Omental fat pad (tissue), 4 donors: ENCODE results near the gene FUBP3. TPM values are rescaled to one million over a fixed set of nuclear protein-coding genes. Genes with fewer than 3 reads are reported as not detected.

Experiments used
- ATAC-seq: fragments of 150-250 bp; one replicate; pipeline ENCODE4 v1.9.1; 2016; ENCODE audit warnings: mild to moderate bottlenecking, moderate library complexity; ENCODE audit not compliant: low FRiP score
- DNase-seq: peaks from one replicate; pipeline ENCODE4 v3.0.0-alpha.2; 2019; ENCODE audit warnings: low spot score
- total RNA-seq, 4 donors: library from RNA; depleted of rRNA; stranded (reverse); fragments of >200 nt; gene quantifications; one replicate each; pipeline ENCODE4 v1.1.0, GENCODE V29; 2016
- TF ChIP-seq, protein P1 (sequence below), 3 donors: fragments of 450-650 bp; IDR thresholded peaks; one replicate each; pipeline ENCODE4 v1.5.1; 2016 to 2017; ENCODE audit warnings: antibody characterized with exemption in 3 of 3, mild to moderate bottlenecking in 3 of 3, moderate library complexity in 2 of 3

FUBP3 gene
- total RNA-seq, 4 donors from 2014 or later = 29.7 to 46.3 (median 37.9) TPM

DNA sequence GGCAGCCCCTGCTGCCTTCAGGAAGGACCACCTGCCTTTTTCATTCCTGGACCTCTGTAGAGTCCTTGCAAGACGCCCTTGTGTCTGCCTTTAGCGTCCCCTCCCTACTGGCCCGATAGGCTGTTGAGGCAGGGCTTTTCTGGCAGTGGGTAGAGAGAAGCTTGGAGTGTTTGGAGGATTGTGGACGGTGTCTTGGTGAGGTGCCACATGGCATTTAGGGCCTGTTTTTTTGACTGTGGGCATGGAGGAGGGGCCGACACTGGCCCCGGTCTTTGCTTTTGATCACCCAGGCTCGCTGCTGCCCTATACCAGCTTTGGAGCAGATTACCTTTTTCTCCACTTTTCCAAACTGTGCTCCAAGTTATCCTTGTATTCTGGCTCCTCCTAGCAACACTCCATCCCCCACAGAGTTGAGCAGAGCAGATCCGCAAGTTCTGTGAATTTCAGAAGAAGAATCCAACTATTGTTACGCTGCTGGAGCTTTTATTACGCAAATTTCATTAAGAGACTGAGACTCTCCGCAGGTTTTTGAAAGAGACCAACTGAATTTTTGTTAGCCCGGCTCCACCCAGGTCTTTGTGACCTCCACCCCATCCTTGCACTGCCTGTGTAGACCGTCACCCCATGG lies 50.2 kb downstream of the FUBP3 start:
- ATAC-seq = no peak
- TF ChIP-seq, protein P1, sequence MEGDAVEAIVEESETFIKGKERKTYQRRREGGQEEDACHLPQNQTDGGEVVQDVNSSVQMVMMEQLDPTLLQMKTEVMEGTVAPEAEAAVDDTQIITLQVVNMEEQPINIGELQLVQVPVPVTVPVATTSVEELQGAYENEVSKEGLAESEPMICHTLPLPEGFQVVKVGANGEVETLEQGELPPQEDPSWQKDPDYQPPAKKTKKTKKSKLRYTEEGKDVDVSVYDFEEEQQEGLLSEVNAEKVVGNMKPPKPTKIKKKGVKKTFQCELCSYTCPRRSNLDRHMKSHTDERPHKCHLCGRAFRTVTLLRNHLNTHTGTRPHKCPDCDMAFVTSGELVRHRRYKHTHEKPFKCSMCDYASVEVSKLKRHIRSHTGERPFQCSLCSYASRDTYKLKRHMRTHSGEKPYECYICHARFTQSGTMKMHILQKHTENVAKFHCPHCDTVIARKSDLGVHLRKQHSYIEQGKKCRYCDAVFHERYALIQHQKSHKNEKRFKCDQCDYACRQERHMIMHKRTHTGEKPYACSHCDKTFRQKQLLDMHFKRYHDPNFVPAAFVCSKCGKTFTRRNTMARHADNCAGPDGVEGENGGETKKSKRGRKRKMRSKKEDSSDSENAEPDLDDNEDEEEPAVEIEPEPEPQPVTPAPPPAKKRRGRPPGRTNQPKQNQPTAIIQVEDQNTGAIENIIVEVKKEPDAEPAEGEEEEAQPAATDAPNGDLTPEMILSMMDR (IDR thresholded peaks at IDR 0.05) = no peak
- DNase-seq = no peak

DNA sequence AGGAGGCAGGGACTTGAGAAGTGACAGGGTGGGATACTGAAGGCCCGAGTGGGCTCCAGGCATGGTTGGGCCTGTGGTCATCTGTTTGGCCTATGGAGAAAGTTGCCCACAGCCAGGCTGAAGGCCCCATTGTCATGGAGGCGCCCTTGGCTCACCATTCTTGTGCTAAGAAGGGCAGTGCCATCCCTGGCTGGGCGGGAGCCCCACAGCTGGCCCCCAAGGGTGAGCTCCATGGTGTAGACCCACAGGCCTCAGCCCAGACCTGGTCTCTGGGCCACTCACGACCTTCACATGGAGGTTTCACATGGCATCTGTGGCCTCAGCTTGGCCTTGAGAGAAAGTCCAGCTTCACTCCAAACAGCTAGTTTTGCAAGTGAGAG lies 50.7 kb downstream of the FUBP3 start:
- TF ChIP-seq, protein P1 (IDR thresholded peaks at IDR 0.05) = no peak
- DNase-seq (no peak), ATAC-seq (no peak)

DNA sequence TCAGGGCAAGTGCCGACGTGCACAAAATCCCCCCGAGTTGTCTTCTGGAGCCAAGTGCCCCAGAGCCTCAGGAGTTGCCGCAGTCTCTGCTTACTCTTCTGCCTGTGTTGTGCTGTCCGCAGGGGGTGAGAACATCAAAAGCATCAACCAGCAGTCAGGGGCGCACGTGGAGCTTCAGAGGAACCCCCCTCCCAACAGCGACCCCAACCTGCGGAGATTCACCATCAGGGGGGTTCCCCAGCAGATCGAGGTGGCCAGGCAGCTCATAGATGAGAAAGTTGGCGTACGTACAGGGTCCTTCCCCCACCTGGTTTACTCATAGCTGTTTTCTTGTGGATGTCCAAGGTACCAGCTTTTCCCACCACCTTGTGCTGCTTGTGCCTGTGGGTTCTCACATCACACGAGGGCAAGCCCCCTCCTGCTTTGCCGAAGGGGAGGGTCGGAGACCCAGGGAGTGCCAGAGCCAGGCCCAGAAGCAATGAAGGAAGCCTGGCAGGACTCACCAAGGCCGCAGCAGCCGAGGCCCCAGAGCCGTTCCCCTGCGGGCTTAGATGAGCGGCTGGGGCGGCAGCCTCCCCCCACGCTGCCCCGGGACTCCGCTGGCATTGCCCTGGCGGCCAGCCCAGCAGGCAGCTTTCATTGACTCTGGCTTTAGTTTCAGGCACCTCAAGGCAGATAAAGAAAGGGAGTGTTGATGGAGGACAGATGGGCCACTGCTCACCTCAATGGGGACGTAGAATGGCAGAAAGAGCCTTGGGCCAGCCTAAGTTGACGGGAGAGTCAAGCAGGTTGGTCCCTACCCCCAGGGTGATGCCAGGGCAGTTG lies 51.3 kb downstream of the FUBP3 start:
- DNase-seq (no peak), ATAC-seq (no peak)
- TF ChIP-seq, protein P1 (IDR thresholded peaks at IDR 0.05) = no peak

DNA sequence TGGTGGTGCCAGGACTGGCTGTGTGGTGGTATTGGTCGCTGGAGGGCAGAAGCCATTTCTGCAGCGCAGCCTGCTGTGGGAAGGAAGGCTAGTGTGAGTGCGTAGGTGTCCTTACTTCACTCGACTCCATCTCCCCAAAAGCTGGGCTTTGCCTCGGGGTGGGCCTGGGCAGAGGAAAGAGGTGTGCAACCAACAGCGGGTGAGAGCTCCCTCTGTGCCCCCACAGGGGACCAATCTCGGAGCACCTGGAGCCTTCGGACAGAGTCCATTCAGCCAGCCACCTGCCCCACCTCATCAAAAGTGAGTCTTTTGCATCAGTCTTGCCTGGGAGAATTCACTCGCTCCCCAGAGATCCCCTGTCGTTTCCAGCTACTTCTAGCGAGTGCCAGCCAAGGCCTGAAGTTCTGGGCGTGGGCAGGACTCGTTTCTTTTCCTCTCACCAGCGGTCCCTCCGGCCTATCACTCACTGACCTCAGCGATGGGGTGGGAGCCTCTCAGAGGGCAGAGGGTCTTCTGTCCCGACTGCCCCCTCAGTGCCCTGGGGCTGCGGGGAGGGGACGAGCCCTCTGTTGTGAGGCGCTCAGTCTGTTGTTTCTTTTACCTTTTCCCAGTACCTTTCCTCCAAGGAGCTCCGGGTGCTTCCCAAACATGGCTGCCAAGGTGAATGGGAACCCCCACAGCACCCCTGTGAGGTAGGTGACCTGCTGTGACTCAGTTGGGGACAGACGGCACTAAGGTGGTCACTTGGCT lies 52.1 kb downstream of the FUBP3 start:
- TF ChIP-seq, protein P1 (IDR thresholded peaks at IDR 0.05) = no peak
- ATAC-seq = no peak
- DNase-seq = no peak

DNA sequence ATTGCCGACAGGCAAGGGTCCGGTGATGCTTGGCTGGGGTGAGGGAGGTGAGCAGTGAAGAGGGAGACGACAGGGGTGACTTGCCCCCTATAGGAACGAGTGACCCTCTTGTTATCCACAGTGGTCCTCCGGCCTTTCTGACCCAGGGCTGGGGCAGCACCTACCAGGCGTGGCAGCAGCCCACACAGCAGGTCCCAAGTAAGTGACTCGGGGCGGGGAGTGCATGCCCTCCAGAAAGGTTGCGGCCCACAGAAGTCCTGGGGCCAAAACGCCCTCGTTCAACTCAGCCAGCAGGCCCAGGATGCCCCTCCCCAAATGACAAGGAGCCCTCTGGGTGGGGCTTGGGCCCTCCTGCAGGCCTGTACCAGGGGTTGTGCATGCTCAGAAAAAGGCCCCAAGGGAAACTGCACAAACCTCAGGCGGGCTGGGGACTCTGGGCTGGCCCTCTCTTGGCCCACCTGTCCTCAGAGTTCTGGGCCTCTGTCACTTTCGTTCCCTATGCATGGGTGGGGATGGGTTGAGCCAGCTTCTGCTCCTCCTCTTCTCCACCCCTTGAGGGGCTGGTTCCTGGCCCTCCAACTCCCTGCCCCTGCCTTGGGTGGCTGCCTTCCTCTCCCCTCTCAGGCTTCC lies 52.8 kb downstream of the FUBP3 start:
- TF ChIP-seq, protein P1 (IDR thresholded peaks at IDR 0.05) = no peak
- DNase-seq (no peak), ATAC-seq (no peak)

DNA sequence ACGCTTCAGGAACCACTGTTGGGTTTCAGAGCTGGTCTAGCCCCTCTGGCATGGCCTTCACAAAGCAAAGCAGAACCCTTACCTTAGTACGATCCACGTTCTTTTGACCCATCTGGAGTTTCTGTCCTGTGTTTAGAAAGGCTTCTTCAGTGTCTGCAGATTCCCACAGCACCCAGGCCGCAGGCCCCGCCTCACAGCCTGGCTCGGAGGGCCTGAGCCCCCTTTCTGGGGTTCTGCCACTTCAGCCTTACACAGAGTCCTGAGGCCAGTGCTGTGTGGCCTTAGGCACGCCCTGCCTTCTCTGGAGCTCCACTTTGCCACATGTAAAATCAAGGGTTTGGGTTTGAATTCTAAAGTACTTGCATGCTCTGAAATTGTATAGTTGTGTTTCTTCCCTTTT lies 53.5 kb downstream of the FUBP3 start:
- DNase-seq = no peak
- TF ChIP-seq, protein P1 (IDR thresholded peaks at IDR 0.05) = no peak
- ATAC-seq = no peak
